Superior temporal gyrus (tissue), 1 donor: ENCODE data around the gene CLEC18A.
"Not testable (repeated sequence)": the region's sequence is repeated elsewhere in the genome, so short reads cannot be mapped to it uniquely, and the experiment has no call there.

ENCODE experiments used
- DNase-seq: peaks from one replicate; pipeline ENCODE4 v3.0.0-alpha.2; 2016; ENCODE audit errors: extremely low spot score

Gene CLEC18A

DNA sequence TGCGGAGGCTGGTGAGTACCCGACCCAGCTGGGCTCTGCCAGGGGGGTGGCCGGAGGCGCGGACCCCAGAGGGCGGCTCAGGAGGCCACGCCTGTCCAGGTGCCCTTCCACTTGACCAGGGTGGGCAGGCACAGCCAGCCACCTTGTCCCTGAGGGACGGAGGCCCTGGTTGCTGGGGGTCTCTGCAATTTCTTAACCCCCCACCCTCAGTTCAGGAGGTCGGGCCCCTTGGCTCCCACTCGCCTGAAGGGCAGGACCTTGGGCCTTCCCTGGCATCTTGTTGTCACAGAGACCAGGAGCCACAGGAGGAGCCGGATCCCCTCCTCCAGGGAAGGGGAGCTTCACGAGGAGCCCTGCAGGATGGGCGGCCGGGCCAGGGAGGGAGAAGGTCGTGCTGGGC lies 982 bp downstream of the CLEC18A start:
- DNase-seq = not testable (repeated sequence)

DNA sequence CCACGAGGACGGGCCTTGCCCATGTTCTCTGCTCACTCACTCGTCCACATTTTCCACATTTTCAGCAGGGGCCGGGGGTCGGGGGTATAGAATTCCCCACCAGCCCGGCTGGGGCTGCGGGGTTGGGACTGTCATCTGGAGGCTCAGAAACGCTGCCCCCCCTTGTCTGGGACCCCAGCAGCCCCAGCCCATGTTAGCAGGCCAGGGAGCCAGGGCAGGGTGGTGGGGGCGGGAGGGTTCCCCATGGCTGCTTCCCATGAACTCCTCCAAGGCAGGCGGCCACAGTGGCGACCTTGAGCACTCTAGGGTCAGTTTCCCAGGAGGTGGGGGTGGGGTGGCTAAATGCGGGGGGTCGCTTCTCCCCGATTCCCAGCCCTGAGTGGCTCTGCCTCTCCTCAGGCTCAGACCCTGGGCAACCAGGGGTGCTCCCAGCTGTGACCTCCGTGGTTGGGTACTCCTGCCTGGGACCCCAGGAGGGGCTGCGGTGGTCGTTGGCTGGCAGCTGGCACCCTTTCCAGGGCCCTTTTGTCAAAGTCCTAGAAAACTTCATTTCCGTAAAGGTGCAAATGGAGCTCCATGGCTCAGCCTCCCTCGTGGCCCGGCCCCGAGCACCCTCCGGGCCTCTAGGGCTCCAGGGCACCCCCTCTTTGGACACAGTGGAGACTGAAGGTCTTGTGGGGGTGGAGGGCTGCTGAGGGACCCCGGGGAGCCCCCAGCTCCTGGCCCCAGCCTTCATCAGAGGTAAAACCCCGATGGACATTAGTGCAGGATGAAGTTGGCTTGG lies 1.6 kb downstream of the CLEC18A start:
- DNase-seq = not testable (repeated sequence)

DNA sequence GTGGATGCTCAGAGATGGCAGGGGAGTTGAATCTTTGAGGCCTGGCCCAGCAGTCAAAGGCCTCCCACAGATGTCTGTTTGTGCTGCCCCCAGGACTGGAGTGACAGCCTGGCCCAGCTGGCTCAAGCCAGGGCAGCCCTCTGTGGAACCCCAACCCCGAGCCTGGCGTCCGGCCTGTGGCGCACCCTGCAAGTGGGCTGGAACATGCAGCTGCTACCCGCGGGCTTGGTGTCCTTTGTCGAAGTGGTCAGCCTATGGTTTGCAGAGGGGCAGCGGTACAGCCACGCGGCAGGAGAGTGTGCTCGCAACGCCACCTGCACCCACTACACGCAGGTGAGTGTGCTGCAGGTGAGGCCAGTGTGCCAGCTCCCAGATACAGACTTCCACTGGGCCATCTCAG lies 3.1 kb downstream of the CLEC18A start:
- not testable (repeated sequence) for DNase-seq

DNA sequence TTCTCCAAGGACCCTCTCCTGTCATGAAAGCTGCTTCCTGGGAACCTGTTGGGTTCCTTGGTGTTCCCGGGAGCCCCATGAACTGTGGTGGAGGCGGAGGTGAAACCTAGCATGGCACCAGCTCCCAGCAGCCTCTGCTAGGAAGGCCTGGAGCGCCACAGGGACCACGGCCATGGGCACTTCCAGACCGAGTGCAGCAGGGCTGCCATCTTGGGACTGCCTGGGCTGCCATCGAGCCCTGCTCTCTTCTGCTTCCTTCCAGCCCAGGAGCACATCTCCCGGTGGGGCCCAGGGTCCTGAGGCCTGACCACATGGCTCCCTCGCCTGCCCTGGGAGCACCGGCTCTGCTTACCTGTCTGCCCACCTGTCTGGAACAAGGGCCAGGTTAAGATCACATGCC lies 12.2 kb downstream of the CLEC18A start:
- not testable (repeated sequence) for DNase-seq

DNA sequence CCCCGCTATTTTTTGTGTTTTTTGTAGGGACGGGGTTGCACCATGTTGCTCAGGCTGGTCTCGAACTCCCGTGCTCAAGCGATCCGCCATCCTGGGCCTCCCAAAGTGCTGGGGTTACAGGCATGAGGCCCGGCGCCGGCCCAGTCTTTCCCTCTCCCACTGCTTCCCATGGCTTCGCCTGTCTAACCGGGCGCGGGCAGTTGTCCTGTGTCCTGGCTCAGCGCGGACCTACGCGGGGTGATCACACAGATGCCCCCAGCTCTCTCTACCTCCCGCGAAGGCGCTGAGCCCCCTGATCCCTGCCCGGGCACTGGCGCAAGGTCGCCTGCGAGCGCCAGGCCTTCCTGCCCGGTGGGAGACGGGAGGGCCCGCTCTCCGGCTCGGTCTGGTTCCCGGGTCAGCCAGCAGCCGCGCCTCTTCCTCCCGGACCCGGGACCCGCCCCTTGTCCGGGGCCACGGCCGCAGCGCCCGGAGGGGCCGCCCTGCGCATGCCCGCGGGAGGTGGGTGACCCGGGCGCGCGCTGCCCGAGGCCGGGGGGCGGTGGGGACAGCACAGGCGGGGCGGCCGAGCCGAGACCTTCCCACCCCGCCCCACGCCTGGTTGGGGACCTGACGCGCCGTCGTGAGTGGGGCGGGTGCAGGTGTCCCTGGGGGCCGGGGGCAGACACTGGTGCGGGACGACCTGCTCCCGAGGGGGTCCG lies 14.0 kb downstream of the CLEC18A start:
- not testable (repeated sequence) for DNase-seq

DNA sequence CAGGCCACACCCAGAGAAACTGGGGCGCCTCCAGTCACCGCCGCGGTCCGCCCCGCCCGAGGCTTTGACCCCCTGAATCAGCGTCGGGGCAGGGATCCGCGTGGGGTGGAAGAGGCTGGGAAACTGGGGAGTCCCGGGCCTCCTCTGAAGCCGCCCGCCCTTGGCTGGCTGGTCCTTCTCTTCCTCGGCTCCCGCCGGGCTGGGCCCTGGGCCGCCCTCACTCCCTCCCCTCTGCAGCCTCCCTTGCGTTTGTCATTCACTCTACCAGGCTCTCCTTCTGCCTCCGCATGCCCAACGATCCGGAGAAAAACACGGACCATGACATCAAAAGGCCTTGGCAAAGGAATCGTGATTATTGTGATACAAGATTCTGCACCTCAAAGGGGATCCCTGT lies 14.5 kb downstream of the CLEC18A start:
- DNase-seq = not testable (repeated sequence)

DNA sequence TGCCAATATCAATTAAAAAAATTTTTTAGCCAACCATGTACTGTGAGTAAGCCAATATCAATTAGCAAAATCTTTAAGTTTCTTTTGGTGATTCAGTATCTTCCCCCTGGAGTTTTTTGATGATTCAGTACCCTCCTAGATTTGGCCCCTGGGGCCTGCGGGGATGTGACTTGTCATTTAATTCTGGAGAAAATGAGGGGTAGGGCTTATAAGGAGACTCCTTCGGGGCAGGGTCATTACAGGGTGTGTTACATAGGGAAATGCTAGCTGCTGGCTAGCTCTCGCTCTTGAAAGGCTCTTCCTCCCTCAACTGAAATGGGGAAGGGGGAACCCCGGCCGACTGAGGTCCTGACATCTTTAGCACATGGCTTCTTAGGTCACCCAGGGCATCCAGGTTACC lies 16.6 kb downstream of the CLEC18A start:
- not testable (repeated sequence) for DNase-seq

DNA sequence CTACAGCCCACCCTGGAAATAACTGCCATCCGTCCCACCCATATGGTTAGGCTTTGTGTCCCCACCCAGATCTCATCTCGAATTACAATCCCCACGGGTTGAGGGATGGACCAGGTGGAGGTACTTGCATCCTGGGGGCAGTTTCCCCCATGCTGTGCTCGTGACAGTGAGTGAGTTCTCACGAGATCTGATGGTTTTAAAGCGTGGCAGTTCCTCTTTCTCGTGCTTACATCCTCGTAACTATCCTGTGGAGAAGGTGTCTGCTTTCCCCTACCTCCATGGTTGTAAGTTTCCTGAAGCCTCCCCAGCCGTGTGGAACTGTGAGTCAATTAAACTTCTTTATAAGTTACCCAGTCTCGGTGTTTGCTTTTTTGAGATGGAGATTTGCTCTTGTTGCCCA lies 17.0 kb downstream of the CLEC18A start:
- not testable (repeated sequence) for DNase-seq

DNA sequence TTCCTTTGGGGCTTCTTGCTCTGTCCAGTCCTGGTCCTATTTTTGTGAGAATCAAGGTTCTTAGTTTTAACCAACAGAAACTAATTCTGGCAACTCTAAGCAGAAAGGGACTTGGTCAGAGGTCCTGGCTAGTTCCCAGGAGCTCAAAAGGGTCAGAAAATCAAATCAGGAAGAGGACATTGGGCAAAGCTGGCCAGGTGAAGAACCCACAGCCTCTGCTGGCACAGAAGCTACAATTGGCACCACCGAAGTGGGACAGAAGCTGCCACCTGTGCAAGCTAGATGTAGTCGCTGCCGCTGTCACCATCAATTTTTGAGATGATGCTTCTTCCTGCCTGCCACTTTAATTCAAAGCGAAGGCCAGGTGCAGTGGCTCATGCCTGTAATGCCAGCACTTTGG lies 18.5 kb downstream of the CLEC18A start:
- DNase-seq = not testable (repeated sequence)

DNA sequence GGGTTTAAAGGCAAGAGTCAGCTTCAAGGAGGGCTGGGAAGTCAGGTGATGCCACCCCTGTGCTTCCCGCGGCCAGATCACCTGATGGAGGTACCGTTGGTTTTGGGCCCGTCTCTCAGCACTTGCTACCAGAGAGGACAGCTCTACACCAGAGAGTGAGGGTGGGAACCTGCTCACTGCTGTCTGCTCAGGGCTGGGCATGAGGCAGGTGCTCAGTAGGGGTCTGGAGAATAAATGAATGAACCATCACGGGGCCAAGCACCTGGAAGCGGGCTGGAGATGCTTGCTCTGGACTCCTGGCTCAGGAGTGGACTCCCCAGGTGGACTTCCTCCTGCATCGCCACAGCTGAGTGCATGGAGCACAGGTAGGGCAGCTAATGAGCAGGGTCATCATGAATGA lies 21.0 kb downstream of the CLEC18A start:
- not testable (repeated sequence) for DNase-seq

DNA sequence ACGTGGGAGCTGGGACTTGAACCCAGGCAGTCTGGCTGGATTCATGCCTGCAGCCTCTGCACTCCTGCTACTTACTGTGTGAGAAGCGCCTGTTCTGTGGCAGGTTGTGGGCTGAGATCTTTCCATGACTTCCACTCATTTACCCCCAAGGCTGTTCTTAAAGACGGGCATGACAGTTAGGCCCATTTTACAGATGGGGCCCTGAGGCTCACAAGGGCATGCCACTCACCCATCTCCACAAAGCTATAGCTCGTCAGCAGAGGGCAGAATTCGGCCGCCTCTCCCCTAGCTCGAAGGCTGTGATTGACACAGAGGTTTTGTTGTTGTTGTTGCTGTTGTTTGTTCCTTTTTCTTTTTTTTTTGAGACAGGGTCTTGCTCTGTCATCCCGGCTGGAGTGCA lies 21.8 kb downstream of the CLEC18A start:
- DNase-seq = not testable (repeated sequence)

DNA sequence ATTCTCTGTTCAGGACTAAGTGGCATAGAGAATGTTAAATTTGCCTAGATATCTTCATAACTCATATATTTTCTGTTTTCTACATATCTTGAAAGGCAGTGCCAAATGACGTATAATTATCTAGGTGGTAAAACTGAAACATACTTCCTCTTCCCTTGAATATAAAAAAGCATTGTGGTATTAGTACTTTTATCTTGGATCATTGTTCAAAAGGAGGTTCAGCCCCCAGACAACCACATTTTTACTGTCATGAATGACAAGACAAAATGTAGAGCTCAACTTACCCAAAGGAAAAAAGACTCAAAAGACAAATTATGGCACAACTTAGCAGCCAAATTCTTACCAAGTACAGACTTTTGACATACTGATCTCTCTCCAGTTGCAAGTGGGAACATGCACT lies 34.1 kb downstream of the CLEC18A start:
- not testable (repeated sequence) for DNase-seq

DNA sequence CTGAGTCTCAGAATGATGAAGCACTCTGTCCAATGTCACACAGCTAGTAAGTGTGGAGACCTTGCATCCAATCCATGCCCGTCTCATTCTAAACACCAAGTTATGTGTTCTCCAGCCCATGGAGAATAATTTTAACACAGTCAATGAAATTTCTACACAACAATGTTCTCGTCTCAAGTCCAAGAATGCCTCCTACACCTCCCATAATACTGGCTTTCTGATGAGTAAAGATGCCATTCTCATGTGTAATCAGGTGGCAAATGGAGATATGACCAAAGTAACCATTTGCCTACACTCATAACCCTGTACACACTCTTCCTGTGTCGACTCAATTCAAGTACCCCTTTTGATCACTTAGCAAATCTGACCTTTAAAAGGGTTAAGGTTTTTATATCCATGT lies 46.8 kb downstream of the CLEC18A start:
- not testable (repeated sequence) for DNase-seq

DNA sequence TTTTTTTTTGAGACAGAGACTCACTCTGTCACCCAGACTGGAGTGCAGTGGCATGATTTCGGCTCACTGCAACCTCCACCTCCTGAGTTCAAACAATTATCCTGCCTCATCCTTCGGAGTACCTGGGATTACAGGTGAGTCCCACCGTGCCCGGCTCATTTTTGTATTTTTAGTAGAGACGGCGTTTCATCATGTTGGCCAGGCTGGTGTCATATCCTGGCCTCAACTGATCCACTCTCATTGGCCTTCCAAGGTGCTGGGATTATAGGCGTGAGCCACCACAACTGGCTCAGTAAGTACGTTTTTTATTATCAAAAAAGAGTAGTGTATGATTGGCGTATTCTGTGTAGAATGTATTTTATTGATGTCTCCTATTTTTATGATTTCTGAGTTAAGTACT lies 48.7 kb downstream of the CLEC18A start:
- DNase-seq = not testable (repeated sequence)

DNA sequence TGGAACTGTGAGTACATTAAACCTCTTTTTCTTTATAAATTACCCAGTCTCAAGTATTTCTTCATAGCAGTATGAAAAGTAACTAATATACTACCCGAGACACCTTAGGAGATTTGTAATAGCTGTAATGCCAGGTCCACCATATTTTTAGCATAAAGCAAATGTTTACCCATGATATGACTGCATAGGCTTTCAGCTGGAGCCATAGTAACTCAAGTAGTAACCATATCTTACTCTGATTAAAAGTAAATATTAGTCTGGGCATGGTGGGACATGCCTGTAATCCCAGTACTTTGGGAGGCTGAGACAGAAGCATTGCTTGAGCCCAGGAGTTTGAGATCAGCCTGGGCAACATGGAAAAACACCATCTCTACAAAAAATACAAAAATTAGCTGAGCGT lies 52.4 kb downstream of the CLEC18A start:
- DNase-seq = not testable (repeated sequence)

DNA sequence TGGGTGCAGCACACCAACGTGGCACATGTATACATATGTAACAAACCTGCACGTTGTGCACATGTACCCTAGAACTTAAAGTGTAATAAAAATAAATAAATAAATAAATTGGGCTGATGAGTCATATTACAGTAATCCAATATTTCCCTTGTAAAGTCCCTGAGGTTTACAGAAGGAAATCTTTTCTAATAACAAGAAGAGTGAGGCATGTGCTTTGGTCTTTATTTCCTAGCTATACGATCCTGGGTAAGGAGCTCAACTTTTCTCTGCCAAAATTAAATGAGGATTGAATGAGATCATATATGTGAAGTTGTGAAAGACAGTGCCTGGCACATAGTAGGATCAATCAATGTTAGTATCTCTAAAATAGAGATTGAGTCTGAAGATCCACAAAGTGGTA lies 57.5 kb downstream of the CLEC18A start:
- DNase-seq = not testable (repeated sequence)

DNA sequence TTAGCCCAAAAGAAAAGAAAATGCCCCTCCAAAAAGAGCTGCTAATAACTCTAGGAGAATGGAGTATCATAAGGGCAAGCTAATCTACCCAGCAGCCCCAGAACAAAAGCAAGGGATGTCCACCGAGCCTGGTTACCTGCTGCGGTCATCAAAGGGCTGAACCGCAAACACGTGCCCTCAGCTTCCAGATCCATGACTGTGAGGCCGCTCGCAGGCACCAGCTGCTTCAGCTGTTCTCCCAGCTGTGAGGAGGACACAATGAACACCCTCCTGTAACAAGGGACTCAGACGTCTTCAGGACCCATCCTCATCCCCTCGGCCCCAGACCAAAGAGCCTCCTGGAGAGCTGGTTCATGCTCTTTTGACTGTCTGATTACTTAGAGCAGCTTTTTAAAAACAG lies 59.5 kb downstream of the CLEC18A start:
- DNase-seq = not testable (repeated sequence)

DNA sequence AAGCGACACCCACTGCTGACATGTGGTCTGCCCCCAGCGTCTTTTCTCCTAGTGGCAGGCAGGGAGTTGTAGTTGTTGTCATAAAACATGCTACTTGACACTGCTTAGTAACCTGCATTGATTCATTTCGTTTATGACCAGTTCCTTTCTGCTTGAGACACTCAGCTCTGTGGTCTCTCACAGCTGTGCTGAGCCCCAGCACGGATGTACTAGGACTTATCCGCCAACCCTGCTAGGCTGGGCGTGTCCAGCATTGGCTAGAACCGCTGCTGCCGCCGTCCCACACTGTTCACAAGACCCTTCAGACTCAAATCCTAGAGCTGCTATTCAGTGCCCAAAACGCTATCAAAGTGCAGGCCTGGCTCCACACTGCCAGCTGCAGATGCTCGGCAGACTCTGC lies 60.0 kb downstream of the CLEC18A start:
- not testable (repeated sequence) for DNase-seq

DNA sequence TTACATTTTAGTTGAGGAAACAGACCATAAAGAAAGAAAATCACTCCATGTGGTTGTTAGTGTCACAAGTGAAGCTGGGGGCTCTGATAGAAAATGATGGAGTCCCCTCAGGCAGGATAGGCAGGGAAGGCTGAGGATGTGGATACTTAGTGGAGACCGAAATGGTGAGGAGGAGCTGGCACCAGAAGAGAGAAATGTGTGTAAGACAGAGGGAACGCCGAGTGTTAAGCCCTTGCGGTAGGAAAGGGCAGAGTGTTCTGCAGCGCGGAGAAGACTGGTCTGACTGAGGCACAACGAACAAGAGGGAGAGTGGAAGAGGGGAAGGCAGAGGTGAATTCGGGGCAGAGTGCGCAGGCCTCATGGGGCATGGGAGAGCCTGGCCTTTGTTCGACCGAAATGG lies 61.2 kb downstream of the CLEC18A start:
- not testable (repeated sequence) for DNase-seq

DNA sequence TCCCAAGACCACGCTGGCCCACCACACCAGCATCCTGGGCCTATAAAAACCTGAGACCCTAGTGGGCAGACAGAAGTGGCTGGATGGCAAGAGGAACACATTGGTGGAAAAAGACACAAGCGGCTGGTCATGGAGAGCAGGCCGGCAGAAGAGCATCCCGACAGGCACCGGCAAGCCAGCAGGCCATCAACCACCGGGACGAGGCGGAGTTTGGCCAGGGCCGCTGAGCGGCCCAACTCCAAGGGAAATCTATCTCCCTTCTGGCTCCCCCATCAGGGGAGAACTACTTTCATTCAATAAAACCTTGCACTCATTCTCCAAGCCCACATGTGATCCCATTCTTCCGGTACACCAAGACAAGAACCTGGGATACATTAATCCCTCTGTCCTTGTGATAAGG lies 61.8 kb downstream of the CLEC18A start:
- not testable (repeated sequence) for DNase-seq
